Stimulated activated CD8-positive, alpha-beta memory T cell treated with anti-CD3 and anti-CD28 coated beads, Interleukin-15, amount 100 ng/mL, for 48 hours (primary cell): Measurements from ENCODE around the gene LEP.
"Not testable (repeated sequence)": the region's sequence is repeated elsewhere in the genome, so short reads cannot be mapped to it uniquely, and the experiment has no call there.

Source experiments
- DNase-seq, 2 donors: peaks; one replicate each; pipeline ENCODE4 v3.0.0-alpha.2; 2020; ENCODE audit warnings: low read depth in 2 of 2

The LEP gene

DNA sequence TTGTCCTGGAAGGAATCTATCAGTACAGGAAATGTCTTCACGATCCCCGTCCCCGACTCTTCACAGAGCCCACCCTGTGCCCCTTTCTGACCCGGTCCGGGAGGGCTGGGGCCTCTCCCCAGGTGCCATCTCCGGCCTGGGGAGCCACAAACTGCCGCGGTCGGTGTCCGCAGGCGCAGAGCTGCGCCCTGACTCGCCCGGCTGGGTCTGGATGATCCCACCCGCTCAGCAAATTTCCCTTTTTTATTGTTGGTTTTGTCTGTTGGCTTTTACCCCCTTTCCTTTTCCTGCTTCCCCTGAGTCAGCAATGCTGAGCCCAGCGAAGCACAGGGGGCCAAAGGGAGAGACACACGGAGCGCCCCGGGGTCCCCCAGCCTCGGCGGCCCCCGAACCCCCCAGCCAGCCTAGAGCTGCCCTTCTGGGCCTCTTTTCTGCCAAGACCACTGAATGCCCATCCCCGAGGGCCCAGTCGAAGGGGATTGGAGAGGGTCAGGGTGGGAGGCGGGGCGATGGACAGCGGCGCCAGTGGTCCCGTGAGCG lies 30.9 kb downstream of the LEP start:
- DNase-seq: no peak

DNA sequence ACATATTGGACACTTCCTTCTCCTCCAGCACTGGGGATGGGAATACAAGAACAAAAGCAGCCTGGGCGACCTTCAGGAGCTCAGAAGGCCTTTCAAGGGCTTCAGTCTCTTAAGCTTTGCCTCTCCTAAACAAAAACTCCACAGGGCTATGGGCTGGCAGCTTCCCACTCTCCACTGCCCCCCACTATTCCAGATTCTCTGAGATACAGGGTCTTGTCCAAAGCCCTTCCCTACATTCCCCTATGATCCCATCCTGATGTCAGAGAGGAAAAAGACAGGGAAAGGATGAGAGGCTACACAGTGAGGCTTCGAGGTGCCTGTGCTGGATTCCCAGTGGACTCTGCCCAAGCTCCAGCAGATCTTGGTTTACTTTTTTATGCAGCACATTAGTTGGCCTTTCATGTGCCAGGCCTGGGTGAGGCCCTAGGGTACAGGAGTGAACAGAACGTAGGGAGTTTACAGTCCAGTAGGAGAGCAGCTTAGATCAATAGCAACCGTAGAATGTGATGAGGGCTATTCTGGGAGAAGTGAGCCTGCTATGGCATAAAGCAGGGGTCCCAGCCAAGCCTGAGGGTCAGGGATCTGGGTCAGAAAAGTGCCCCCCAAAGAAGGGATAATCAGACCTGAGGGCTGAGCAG lies 33.3 kb downstream of the LEP start:
- no peak for DNase-seq

DNA sequence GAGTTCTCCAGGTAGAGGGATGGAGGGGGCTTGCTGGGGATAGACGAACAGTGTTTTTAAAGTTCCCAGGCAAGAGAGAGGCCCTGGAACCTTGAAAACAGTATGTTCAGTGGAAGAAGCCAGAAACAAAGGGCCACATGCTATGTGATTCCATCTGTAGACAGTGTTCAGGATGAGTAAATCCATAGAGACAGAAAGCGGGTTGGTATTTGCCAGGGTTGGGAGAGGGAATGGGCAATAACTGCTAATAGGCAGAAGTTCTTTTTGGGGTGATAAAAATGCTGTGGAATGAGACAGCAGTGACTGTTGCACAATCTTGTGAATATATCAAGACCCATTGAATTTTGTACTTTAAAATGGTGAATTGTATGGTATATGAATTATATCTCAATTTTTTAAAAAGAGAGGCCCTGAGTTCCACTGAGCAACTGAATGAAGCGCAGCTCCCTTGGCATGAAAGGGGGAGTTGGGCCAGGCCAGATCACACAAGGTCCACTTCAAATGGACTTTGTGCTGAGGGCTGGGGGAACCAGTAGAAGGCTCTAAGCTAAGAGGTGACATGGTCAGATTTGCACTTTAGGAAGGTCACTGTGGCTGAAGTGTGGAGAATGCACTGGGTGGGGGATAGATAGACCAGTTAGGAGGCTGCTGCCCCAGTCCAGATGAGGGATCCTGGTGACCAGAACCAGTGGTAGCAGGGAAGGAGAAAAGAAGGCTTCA lies 34.0 kb downstream of the LEP start:
- no peak for DNase-seq

DNA sequence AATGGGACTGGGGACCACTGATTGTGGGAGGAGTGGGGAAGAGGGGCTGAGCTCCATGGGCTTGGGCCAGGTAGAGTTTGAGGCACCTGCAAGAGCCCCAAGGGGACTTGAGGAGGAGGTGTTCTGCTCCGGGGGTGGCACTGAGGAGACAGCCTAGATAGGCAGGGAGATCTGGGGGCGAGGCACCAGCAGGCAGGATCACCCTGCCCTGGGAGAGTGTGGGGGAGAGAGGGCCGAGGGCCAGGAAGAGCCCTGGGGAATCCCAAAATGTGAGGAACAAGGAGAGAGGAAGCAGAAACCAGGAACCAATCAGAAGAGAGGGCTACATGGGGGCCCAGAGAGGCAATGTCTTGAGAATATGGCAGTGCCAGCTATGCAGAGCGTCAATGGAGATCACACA lies 34.6 kb downstream of the LEP start:
- no peak for DNase-seq

DNA sequence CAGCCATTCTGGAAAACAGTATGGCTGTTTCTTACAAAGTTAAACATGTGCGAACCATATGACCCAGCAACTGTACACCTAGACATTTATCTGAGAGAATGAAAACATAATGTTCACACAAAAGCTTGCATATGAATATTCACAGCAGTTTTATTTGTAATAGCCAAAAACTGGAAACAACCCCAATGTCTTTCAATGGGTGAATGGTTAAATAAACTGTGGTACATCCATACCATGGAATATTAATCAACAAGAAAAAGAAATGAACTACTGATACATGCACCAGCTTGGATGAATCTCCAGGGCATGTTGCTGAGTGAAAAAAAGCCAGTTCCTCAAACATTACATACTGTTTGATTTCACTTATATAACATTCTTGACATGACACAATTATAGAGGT lies 37.3 kb downstream of the LEP start:
- DNase-seq: no peak

DNA sequence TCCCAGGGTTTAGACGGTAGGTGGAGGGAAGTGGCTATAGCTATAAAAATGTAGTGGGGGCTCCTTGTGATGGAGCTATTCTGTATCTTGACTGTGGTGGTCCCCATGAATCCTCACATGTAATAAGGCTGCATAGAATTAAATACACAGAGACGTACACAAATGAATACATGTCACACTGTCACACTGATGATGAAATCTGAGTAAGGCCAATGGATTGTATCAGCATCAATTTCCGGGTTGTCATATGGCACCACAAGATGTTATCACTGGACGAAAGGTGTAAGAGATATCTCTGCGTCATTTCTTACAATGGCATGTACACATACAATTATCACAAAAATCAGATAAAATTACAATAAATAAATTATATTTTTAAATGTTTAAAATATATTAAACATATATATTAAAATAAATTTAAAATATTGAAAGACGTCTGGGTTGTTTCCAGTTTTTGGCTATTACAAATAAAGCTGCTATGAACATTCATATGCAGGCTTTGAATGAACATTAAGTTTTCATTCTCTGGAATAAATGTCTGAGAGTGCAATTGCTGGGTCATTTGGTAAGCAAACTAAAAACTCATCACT lies 38.1 kb downstream of the LEP start:
- no peak for DNase-seq

DNA sequence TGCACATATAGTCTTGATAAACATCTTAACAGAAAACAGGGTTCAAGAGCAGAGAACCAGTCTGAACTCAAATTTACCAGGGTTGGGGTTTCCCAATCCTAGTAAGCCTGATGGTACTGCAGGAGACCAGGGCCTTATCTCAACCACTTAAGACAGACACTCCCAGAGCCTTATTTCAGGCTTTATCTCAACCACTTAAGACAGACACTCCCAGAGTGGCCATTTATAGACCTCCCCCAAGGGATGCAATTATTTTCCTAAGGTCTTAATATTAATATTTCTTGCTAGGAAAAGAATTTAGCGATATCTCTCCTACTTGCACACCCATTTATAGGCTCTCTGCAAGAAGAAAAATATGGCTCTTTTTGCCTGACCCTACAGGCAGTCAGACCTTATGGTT lies 39.4 kb downstream of the LEP start:
- DNase-seq: not testable (repeated sequence)

DNA sequence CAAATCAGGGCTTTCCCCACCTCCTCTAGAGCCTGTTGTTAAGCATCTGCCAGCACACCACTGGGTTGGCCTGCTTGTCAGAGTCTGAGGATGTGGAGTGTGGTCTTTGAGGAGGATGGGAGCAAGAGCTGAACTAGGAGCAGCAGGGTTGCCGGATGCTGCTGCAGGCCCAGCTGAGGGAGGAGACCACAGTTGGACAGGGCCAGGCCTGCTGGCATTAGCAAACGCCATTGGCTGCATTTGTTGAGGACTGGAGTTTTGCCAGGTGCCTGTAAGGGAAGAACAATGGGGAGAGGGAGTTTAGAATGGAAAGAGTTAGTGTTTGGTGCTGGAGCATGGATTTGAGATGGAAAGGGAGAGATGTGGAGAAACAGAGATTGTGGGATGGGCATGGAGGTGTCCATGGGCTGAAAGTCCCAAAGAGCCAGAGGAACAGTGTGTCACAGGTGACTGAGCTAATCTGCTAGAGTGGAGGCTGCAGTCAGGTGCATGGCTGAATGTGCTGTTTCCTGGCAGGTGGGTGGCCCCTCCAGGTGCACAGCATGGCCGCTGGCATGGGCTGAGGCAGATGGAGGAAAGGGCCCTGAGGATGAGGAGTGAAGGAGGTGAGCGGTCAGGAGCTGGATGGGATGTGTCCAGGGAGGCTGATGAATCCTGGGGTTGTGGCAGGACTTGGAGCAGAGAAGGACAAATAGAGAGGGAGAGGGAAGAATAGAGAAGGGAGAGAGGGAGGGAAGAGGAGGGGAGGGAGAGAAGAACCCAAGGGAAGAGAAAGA lies 40.7 kb downstream of the LEP start:
- no peak for DNase-seq

DNA sequence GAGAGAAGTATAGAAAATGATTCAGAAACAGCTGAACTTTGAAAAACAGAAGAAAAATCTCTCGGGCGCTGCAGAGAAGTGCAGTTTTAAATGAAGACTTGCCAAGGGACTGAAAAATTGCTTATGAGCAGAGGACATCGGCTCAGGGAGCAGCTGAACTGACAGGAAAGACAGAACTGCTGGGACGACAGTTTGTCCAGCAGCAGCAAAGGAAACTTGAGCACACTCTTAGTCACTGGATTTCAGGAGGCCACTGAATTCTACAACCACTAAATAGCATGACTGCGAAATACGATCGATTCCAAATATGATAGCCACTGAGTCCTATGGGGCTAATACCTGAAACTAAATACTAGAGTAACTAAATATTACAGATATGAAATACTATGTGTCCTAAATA lies 43.0 kb downstream of the LEP start:
- DNase-seq: no peak

DNA sequence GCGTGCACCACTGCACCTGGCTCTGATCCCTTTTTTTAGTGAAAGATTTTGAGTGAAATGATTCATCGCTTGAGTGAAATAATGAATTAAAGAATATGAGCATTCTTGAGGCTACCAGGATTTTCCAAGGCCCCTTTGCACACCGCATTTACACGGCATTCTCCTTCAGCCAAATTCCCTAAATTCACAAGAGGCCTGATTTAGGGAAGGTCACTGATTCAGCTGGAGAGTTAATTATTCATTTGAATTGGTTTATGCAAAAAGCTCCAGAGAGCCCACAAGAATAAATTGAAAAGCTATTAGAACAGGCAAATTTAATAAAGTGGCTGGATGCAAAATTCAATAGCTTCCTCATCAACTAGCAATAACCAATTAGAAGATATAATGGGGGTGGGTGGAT lies 46.5 kb downstream of the LEP start:
- DNase-seq: no peak

DNA sequence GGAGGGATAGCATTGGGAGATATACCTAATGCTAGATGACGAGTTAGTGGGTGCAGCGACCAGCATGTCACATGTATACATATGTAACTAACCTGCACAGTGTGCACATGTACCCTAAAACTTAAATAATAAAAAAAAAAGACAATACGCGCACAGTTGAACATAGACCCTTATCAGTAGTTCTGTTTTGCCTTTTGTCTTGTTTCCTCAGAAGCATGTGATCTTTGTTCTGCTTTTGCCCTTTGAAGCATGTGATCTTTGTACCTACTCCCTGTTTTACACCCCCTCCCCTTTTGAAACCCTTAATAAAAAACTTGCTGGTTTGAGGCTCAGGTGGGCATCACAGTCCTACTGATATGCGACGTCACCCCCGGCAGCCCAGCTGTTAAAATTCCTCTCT lies 56.9 kb downstream of the LEP start:
- DNase-seq: not testable (repeated sequence)

DNA sequence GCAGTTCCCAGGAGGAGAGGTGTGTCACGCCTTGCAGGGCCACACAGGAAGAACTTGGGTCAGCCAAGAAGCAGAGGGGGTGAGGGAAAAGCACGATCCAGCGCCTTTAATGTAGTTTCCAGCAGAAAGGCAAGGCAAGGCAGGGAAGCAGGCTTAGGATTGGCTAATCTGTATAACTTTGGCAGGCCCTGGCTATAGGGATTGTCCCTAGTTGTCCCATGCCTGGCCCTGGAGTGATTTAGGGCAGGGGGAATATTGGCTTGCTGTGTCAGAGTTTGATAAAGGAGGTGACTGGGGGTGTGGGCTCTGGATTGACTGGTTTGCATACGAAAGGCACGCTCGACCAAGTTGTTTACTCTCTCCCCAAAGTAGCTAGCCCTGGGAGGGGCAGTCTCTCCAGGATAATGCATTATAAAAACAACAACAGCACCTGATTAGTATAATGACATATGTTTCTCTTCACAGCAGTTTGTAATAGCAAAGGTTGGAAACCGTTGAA lies 58.1 kb downstream of the LEP start:
- DNase-seq: no peak

DNA sequence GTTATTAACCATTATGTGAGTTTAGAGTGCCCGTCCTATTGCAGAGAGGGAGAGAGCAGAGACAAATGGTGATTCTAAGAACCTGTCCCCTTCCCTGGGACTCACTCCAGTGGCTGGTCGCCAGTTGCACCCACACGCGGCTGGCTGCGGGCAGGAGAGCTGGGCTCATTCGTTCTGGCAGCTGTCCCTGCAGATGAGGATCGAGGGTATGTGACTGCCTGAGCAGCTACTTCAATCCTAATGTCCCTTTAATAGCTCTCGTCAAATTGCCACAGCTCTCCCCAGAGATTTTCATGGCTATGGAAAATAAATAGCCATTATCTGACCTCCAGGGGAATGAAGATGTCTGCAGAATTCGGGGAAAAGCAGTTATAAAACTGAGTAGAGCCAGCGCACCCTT lies 61.1 kb downstream of the LEP start:
- no peak for DNase-seq

DNA sequence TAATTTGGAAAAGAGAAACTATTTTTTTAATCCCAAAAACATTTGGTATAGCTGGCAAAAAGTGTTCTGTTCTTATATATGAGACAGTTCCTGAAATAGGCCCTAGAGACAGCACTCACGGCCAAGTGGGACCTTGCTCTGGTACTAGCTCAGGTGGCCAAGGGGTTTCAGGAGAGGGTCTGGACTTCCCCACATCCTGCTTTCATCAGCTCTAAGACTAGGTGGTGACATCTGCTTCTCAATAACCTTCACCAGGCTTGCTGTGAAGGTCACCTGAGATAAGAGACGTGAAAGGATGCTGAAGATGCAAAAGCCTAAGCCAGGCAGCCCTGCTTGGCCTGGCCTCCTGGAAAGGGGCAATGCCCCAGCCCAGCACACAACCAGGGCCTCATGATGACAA lies 62.1 kb downstream of the LEP start:
- DNase-seq: no peak

DNA sequence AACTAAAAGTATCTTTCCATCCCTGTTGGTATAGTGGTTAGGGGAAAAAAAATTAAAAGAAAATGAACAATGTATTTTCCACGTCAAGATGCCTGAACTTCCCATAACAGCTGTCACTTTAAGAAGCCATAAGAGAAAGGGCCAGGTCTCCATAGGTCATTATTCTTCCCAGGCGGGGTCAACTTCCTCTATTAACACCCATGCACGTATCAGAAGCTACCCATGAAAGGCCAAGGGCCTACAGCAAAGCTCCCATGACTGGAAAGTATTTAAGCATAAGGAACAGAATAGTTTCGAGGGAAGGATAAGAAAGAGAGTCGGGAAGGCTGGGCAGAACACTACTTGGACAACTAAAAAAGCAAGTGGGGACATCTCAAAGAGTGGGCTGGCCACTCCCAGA lies 62.6 kb downstream of the LEP start:
- DNase-seq: no peak

DNA sequence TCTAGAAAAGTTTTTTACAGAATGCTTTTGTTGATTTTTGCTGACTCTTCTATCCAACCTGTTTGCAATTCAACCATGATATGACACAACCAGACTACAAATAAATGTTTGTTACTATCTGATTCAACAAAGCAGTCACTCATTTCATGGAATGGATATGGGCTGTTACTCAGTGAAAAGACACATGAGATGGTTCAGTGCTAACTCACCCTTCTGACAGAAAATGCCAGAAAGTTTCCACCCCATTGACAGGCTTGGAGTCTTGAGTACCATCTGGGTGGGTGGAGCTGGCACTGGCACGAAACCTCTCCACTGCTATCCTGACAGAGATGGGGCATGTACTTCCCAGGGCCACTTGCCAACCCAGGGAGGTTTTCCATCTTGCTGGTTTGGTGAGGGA lies 63.1 kb downstream of the LEP start:
- DNase-seq: no peak

DNA sequence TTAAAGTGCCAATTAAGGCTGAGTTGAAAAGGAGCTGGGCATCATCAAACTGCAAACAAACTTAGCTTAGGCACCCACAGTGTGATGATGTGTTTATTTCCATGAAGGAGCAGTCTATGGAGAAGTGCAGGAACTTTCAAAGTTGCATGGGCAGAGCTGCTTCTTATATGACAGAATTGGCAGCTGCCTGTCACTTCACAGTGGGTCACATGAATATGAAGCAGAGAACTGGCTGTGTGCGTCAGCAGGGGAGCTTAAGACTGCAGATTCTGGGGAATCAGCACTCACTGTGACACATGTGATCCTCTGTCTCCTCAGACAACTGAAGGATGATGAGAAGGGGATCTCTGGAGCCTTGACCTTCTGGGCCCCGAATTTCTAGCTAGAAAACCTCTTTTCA lies 66.0 kb downstream of the LEP start:
- DNase-seq: no peak
